Transverse colon (tissue), 4 donors: ENCODE results near the gene C1orf159. TPM values are rescaled to one million over a fixed set of nuclear protein-coding genes. Genes with fewer than 3 reads are reported as not detected.

Experiments used
- DNase-seq: peaks from one replicate; pipeline ENCODE4 v3.0.0-alpha.2; 2019
- H3K27ac ChIP-seq, 4 donors: fragments of 200-600 bp; sonication (generic); 2 replicates each; pipeline ENCODE4 v1.5.1; 2016 to 2018; ENCODE audit warnings: inconsistent platforms in 4 of 4
- H3K27me3 ChIP-seq: fragments of 200-600 bp; sonication (generic); 2 replicates; pipeline ENCODE4 v1.5.1; 2017; ENCODE audit warnings: inconsistent platforms
- H3K36me3 ChIP-seq, 4 donors: fragments of 200-600 bp; sonication (generic); 2 replicates each; pipeline ENCODE4 v1.5.1; 2017 to 2019; ENCODE audit warnings: inconsistent platforms in 4 of 4
- H3K4me1 ChIP-seq, 4 donors: fragments of 200-600 bp; sonication (generic); 2 replicates each; pipeline ENCODE4 v1.5.1; 2017 to 2020; ENCODE audit warnings: inconsistent platforms in 4 of 4
- H3K4me3 ChIP-seq, 4 donors: fragments of 200-600 bp; sonication (generic); 1 replicate in 1 of 4; 2 replicates in 3 of 4; pipeline versions ENCODE4 v1.5.1 to v1.6.1; 2017 to 2019; ENCODE audit warnings: inconsistent platforms in 4 of 4
- H3K9me3 ChIP-seq, 2 donors: fragments of 200-600 bp; sonication (generic); 2 replicates each; pipeline ENCODE4 v1.5.1; 2017 to 2019; ENCODE audit warnings: inconsistent platforms in 2 of 2
- EP300 ChIP-seq: sonication (generic); formaldehyde crosslinking; IDR thresholded peaks from one replicate; pipeline ENCODE4 v1.6.1; 2017; ENCODE audit warnings: antibody characterized with exemption, low read depth
- POLR2A ChIP-seq: fragments of 450-650 bp; IDR thresholded peaks from one replicate; pipeline ENCODE4 v1.6.1; 2016; ENCODE audit warnings: antibody characterized with exemption, mild to moderate bottlenecking, moderate library complexity
- POLR2AphosphoS5 ChIP-seq, 3 donors: sonication (generic); formaldehyde crosslinking; IDR thresholded peaks; one replicate each; pipeline ENCODE4 v1.6.1; 2016; ENCODE audit warnings: antibody characterized with exemption in 3 of 3
- WGBS, 2 donors: methylation state at CpG; one replicate each; pipeline ENCODE4 v1.1.5; 2018; ENCODE audit warnings: low coverage in 1 of 2; 5-methylcytosine and 5-hydroxymethylcytosine counted together
- in situ Hi-C, 4 donors: fragments of 200-750 bp; cut with MboI; loops; one replicate each; pipeline versions ENCODE4 v1.15.0 to v1.15.1; 2017; ENCODE audit warnings: low sequenced_read_pairs in 3 of 4, low pct_ligation_motif_present in 1 of 4, low pct_unique_long_range_greater_than_20kb in 1 of 4
- intact Hi-C: fragments of 100-400 bp; cut with DNase I; formaldehyde crosslinking; loops from one replicate; pipeline ENCODE4 v1.15.1; 2023; ENCODE audit warnings: low total_unique reads
- total RNA-seq, 4 donors: library from RNA; depleted of rRNA; stranded (reverse); fragments of >200 nt; gene quantifications; one replicate each; pipeline ENCODE4 v1.1.0, GENCODE V29; 2016
- TF ChIP-seq, protein P1 (sequence below), 5 experiments: fragments of 200-600 bp in 3 of 5; fragments of 450-650 bp in 2 of 5; sonication (generic) in 3 of 5; IDR thresholded peaks; 1 replicate in 2 of 5; 2 replicates in 3 of 5; pipeline ENCODE4 v1.5.1; 2016 to 2017; ENCODE audit warnings: antibody characterized with exemption in 5 of 5, inconsistent platforms in 3 of 5, mild to moderate bottlenecking in 2 of 5, moderate library complexity in 1 of 5

Gene C1orf159
- total RNA-seq, 4 donors from 2014 or later = 23.6 to 108 (median 47.3) TPM

GRCh38 chr1:1117469-1117831 is 1.6 kb upstream of the C1orf159 start:
- intact Hi-C loops = no loop called here
- peak; percentile 22 for DNase-seq

DNA sequence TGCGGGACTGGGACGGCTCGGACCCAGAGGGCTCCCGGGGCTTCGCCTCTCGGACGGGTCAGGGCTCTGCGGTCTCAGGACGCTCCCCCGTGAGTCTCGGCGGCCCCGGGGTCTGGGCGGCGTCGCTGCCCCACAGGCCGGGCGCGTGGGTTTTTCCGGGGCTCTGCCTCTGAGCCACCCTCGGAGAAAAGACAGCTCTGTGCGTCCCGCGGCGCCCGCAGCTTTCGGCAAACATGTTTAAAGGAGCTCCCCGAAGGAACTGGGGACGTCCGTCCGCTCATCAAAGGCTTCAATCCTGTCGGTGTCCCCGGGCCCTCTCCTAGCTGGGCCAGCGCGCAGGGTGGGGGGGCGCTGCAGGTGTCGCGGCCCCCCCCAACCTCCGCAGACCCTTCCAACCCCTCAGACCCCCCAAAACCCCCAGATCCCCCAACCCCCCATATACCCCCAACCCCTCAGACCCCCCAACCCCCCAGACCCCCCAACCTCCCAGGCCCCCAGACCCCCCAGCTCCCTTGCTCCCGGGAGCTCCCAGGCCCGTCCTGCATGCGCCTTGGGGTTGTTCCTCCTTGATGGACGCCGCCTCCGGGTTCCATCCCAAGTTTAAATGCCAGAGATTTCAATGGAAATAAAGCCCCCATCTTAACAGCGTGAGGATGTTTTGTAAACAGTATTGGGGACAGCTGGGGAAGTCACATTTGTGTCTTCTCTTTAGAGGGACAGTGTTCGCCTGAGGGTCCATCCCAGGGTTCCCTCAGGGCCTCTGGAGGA is 996 bp upstream of the C1orf159 start:
- no peak for TF ChIP-seq POLR2A
- TF ChIP-seq EP300 = no peak
- no peak for TF ChIP-seq POLR2AphosphoS5 (IDR thresholded peaks at IDR 0.05)
- TF ChIP-seq, protein P1, sequence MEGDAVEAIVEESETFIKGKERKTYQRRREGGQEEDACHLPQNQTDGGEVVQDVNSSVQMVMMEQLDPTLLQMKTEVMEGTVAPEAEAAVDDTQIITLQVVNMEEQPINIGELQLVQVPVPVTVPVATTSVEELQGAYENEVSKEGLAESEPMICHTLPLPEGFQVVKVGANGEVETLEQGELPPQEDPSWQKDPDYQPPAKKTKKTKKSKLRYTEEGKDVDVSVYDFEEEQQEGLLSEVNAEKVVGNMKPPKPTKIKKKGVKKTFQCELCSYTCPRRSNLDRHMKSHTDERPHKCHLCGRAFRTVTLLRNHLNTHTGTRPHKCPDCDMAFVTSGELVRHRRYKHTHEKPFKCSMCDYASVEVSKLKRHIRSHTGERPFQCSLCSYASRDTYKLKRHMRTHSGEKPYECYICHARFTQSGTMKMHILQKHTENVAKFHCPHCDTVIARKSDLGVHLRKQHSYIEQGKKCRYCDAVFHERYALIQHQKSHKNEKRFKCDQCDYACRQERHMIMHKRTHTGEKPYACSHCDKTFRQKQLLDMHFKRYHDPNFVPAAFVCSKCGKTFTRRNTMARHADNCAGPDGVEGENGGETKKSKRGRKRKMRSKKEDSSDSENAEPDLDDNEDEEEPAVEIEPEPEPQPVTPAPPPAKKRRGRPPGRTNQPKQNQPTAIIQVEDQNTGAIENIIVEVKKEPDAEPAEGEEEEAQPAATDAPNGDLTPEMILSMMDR (IDR thresholded peaks at IDR 0.05) = no peak
- Histone ChIP-seq H3K27me3 (peaks cover 15% of the 10 kb centered on the region), H3K9me3 (no peaks in the 10 kb centered on the region), H3K4me1 (peaks cover 4 to 23% (median 18%) of the 10 kb centered on the region in 4 donors), H3K36me3 (no peaks in the 10 kb centered on the region), H3K27ac (peak overlapping the region; percentile 13 to 94 (median 78)), H3K4me3 (peak overlapping the region; percentile 59 to 100 (median 94))
- WGBS, 2 donors = 25 to 40% methylated on average over 6 to 14 of the region's 47 CpGs
- peak; percentile 26 for DNase-seq
- intact Hi-C loops = no loop called here
- in situ Hi-C loops = loop anchor here in 3 of 4 donors (5.0 to 25.0 kb wide), 5 partner anchors 70 to 158 kb away; partner anchors contain the start of gene UBE2J2 (in 2 of the 3)

More at GRCh38 chr1:1117469-1117831, 1.6 kb upstream of the C1orf159 start:
- Histone ChIP-seq H3K9me3 (no peaks in the 10 kb centered on the region), H3K4me3 (no peak overlapping the region), H3K4me1 (peaks cover 6 to 28% (median 23%) of the 10 kb centered on the region in 4 donors), H3K27ac (no peak overlapping the region), H3K27me3 (peaks cover 15% of the 10 kb centered on the region), H3K36me3 (no peaks in the 10 kb centered on the region)
- WGBS, 2 donors = 66 to 74% methylated on average over 7 to 18 of the region's 20 CpGs
- in situ Hi-C loops = loop anchor here in 3 of 4 donors (5.0 to 25.0 kb wide), 5 partner anchors 70 to 157 kb away; partner anchors contain the start of gene UBE2J2 (in 2 of the 3)
- TF ChIP-seq POLR2AphosphoS5 (IDR thresholded peaks at IDR 0.05) (no peak), POLR2A (no peak), EP300 (no peak)
- TF ChIP-seq, protein P1 (IDR thresholded peaks at IDR 0.05) = no peak

DNA sequence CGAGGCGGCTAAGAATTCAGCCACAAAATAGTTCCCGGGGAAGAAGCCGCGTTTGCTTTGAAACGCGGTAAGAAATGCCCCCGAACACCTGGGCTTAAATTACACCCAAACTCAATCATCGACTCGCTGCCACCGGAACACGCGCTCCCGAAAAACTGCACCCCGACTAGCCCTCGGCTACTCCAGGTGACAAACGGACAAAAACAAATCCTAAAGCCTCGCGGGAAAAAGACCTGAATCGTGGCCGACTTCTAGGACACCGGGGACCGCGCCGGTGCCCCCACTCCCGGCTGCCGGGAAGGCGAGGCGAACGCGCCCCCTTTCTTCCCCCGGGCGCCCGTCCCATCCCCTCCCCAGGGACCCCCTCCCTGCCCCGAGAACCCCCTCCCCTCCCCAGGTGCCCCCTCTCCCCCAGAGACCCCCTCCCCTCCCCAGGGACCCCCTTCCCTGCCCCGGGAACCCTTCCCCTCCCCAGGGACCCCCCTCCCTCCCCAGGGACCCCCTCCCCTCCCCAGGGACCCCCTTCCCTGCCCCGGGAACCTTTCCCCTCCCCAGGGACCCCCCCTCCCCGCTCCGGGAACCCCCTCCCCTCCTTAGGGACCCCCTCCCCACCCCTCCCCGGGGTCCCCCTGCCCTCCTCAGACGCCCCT is 628 bp downstream of the C1orf159 start:
- TF ChIP-seq POLR2A (no peak), POLR2AphosphoS5 (IDR thresholded peaks at IDR 0.05) (no peak), EP300 (no peak)
- TF ChIP-seq, protein P1 (IDR thresholded peaks at IDR 0.05) = no peak
- peak; percentile 7 for DNase-seq
- H3K4me1 ChIP-seq = peaks cover 4 to 20% (median 15%) of the 10 kb centered on the region in 4 donors
- peak overlapping the region; percentile 86 to 94 (median 88) for H3K27ac ChIP-seq
- peak overlapping the region; percentile 93 to 100 (median 98) for H3K4me3 ChIP-seq
- H3K36me3 ChIP-seq = no peaks in the 10 kb centered on the region
- in situ Hi-C loops (loop anchor here in 3 of 4 donors (5.0 to 25.0 kb wide), 5 partner anchors 72 to 160 kb away; partner anchors contain the start of gene UBE2J2 (in 2 of the 3)), intact Hi-C loops (no loop called here)
- 5 to 7% methylated on average over 3 to 34 of the region's 41 CpGs for WGBS, 2 donors
- H3K9me3 ChIP-seq = no peaks in the 10 kb centered on the region
- peaks cover 14% of the 10 kb centered on the region for H3K27me3 ChIP-seq

DNA sequence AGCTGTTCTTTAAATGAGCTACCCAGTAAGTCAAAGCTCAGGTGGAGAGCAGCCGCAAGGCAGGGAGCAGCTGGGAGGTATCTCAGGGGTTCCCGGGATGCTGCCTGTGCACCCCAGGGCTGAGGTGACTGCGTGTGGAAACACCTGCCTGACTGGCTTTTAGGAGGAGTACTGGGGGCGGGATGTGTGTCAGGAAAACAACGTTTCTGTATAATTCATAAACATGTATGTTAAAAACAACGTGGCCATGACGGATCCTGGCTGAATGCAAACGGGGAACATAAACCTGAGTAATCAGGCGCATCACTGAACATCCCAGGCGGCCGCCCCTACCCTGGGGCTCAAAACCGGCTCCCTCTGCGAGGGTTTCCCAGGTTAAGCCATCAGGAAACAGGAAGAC is 1.5 kb downstream of the C1orf159 start:
- in situ Hi-C loops (loop anchor here in 3 of 4 donors (10.0 to 25.0 kb wide), 4 partner anchors 80 to 160 kb away; partner anchors contain the start of gene UBE2J2 (in 2 of the 3)), intact Hi-C loops (no loop called here)
- no peaks in the 10 kb centered on the region for H3K9me3 ChIP-seq
- no peak overlapping the region for H3K4me3 ChIP-seq
- TF ChIP-seq POLR2A (no peak), POLR2AphosphoS5 (IDR thresholded peaks at IDR 0.05) (no peak), EP300 (no peak)
- TF ChIP-seq, protein P1 (IDR thresholded peaks at IDR 0.05) = no peak
- H3K4me1 ChIP-seq = peaks cover 4 to 24% (median 18%) of the 10 kb centered on the region in 4 donors
- H3K27ac ChIP-seq = no peak overlapping the region
- DNase-seq = peak; percentile 8
- 90 to 95% methylated on average over 2 to 13 of the region's 13 CpGs for WGBS, 2 donors
- H3K36me3 ChIP-seq = no peaks in the 10 kb centered on the region
- peaks cover 10% of the 10 kb centered on the region for H3K27me3 ChIP-seq
